ENCODE results near the gene HIVEP3.

GRCh38 chr1:41574842-41575241, 343.9 kb downstream of the HIVEP3 start:
- no peak for TF ChIP-seq CTCF (IDR thresholded peaks at IDR 0.05)
- TF ChIP-seq POLR2A (IDR thresholded peaks at IDR 0.05) = no peak
- no peak for TF ChIP-seq POLR2AphosphoS5 (IDR thresholded peaks at IDR 0.05; ENCODE audit: insufficient read depth in 1 of 2, low read depth in 1 of 2)
